Activated CD4-positive, CD25-positive, alpha-beta regulatory T cell treated with anti-CD3 and anti-CD28 coated beads, Interleukin-2, amount 50 U/mL, for 24 hours (primary cell): ENCODE data around the gene MEPCE.
"Not testable (repeated sequence)": the region's sequence is repeated elsewhere in the genome, so short reads cannot be mapped to it uniquely, and the experiment has no call there.

Source experiments
- ATAC-seq, 2 donors: fragments of 150-1000 bp; cut with Tn5 transposase; one replicate each; pipeline ENCODE4 v1.10.0; 2021; ENCODE audit warnings: mild to moderate bottlenecking in 1 of 2, moderate library complexity in 1 of 2

The MEPCE gene

GRCh38 chr7:100434297-100435144 lies 4.9 kb downstream of the MEPCE start:
- no peak for ATAC-seq

- peak; percentile 28 to 41 for ATAC-seq
Measured at GRCh38 chr7:100435401-100436304, 6.0 kb downstream of the MEPCE start.

GRCh38 chr7:100437150-100438100 lies 7.8 kb downstream of the MEPCE start:
- ATAC-seq: no peak

- ATAC-seq: no peak
Measured at GRCh38 chr7:100438172-100438571, 8.5 kb downstream of the MEPCE start.

- ATAC-seq: not testable (repeated sequence)
Measured at GRCh38 chr7:100438731-100439130, 9.1 kb downstream of the MEPCE start.

DNA sequence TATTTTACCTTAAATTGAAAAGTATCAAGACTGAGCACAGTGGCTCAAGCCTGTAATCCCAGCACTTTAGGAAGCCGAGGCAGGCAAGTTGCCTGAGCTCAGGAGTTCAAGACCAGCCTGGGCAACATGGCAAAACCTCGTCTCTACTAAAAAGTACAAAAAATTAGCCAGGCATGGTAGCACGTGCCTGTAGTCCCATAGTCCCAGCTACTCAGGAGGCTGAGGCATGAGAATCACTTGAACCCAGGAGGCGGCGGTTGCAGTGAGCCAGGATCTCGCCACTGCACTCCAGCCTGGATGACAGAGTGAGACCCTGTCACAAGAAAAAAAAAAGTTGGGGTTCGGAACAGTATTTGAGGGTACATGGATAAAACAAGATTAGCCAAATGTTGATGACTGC lies 9.6 kb downstream of the MEPCE start:
- not testable (repeated sequence) for ATAC-seq

GRCh38 chr7:100441641-100442535 lies 12.3 kb downstream of the MEPCE start:
- no peak for ATAC-seq

- ATAC-seq: no peak
Measured at GRCh38 chr7:100443096-100443840, 13.6 kb downstream of the MEPCE start.

GRCh38 chr7:100444311-100445278 lies 15.0 kb downstream of the MEPCE start:
- peak; percentile 53 to 62 for ATAC-seq

DNA sequence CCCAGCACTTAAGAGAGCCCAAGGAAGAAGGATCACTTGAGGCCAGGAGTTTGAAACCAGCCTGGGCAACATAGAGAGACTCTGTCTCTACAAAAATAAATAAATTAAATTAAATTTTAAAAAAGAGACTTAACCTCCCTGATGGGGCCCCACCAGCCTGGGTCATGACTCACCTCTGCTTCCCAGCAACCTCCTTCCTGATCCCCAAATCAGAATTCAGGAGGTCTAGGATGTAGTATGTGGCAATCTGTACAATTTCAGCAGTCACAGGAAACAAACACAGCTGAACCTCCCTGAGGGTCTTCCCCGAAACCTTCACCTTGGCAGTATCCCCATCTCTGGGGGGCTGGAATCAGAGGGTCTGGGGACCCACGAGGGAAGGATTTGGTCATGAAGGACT lies 16.4 kb downstream of the MEPCE start:
- ATAC-seq: no peak

DNA sequence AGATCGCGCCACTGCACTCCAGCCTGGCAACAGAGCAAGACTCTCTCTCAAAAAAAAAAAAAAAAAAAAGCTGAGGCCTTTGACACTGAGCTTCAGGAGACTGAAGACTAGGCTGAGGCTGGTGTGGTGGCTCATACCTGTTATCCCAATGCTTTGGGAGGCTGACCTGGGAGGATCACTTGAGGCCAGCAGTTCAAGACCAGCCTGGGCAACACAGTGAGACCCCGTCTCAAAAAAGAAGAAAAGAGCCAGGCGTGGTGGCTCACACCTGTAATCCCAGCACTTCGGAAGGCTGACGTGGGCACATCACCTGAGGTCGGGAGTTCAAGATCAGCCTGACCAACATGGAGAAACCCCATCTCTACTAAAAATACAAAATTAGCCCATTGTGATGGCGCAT lies 17.7 kb downstream of the MEPCE start:
- ATAC-seq: not testable (repeated sequence)

DNA sequence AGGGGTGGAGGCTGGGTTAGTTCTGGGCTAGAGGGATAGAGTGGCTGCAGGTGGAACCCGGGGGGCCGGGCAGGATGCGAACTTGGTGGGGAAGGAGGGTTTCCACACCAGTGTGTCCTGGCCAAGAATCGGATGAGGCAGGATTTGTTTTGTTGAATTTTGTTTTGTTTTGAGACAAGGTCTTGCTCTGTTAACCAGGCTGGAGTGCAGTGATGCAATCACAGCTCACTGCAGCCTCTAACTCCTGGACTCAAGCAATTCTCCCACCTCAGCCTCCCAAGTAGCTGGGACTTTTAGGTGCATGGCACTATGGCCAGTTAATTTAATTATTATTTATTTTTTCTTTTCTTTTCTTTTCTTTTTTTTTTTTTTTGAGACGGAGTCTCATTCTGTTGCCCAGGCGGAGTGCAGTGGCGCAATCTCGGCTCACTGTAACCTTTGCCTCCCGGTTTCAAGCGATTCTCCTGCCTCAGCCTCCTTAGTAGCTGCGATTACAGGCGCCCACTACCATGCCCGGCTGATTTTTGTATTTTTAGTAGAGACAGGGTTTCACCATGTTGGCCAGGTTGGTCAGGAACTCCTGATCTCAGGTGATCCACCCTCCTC lies 19.7 kb downstream of the MEPCE start:
- no peak for ATAC-seq

DNA sequence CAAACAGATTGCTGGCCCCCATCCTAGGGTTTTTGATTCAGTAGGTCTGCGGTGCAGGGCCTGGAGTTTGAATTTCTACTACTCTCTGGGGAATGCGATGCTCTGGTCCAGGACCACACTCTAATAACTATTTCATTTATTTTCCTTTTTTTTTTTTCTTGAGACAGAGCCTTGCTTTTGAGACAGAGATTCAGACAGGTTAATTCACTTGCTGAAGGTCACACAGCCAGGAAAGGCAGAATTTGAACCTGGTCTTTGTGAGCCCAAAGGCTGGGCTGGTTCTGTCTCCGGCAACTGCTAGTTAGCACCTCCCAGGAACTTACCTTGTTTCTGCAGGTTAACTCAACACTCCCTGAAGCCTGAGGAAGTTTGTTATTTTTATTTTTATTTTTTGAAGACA lies 22.9 kb downstream of the MEPCE start:
- no peak for ATAC-seq

GRCh38 chr7:100453854-100454253 lies 24.2 kb downstream of the MEPCE start:
- ATAC-seq: not testable (repeated sequence)

DNA sequence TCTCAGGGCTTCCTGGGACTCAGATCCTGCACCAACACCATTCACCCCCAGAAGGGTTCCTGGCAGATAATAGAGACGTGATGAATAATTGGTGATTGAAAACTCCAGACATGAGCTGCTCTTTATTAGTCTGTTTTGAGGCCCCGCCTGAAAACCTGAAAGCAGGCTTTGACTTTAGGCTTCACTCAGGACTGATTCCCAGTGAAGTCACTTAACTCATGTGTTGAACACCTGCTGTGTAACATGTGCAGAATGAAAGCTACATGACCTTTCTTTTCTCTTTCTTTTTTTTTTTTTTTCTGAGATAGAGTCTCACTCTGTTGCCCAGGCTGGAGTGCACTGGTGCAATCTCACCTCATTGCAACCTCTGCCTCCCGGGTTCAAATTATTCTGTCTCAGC lies 25.6 kb downstream of the MEPCE start:
- ATAC-seq: no peak

DNA sequence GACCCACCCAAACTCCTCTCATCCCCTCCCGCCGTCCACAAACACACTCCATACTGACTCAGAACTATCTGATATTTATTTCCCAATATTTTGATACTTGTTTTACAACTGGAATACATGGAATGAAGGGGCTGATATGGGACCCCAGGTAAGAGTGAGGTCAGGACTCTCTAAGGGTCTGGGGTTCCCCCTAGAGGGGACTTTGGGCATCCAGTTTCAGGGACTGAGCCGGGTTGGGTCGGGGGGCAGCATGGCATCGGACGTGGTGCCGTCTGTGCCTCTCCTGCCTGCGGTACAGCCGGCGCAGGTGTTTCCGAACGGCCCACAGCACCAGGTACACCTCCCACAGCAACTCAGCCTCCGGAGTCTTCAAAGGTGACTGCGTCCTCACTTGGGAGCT lies 26.9 kb downstream of the MEPCE start:
- no peak for ATAC-seq

- no peak for ATAC-seq
Measured at GRCh38 chr7:100457033-100457432, 27.4 kb downstream of the MEPCE start.

DNA sequence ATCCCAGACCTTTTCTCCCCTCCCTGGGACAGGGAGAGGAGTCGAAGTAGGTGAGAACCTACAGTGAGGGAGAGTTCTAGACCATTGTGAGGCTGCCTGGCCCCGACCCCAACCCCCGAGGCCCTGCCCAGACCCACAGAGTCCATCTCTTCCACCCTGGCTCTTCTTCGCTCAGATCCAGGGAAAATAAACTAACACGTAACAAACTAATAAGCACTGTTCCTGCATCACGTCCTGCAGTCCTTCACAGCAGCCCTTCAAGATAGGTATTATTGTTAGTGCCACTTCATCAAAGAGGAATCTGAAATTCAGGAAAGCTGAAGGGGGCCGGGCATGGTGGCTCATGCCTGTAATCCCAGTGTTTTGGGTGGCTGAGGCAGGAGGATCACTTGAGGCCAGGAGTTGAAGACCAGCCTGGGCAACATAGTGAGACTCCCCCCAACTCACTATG lies 34.6 kb downstream of the MEPCE start, which contains the start of gene SPACDR:
SPACDR (minus strand) TSS at position 51 of the 451 bp plus-strand sequence. CDS start 235 bp downstream, outside the sequence.
- no peak for ATAC-seq

DNA sequence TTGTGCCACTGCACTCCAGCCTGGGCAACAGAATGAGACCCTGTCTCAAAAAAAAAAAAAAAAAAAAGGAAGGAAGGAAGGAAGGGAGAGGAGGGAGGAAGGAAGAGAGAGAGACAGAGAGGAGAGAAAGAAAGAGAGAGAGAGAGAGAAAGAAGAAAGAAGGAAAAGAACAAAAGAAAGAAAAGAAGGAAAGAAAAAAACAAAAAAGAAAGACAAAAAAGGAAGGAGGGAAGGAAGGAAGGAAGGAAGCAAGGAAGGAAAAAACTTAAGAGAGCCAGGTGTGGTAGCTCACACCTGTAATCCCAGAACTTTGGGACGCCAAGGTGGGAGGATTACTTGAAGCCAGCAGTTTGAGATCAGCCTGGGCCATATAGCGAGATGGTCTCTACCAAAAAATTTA lies 35.2 kb downstream of the MEPCE start:
- no peak for ATAC-seq
